ENCODE results near the gene CHST8.

CHST8 gene

GRCh38 chr19:33630880-33631608 is 9.3 kb downstream of the CHST8 start:
- TF ChIP-seq CTCF (IDR thresholded peaks at IDR 0.05; ENCODE audit: low read depth, low read length, missing control alignments) = no peak
- DNase-seq (ENCODE audit: extremely low read depth, low read depth) = no peak
- no peak overlapping the region for H3K4me3 ChIP-seq (replicated peaks; ENCODE audit: low read depth, low read length)

DNA sequence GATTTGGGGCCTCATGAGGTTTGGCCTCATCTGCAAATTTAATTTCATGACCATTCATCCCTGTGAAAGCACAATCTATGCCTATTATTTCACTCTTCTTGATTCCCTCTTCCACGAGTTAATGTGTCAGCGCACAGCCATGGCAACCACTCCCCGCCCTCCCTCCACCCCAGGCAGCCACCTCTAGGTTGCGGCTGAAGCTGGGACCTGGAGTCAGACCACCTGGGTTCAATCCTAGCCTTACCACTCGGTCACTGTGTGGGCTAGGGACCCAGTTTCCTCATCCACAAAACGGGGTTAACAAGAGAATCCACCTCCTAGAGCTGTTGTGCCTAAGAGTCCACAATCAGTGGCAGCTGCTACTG is 9.8 kb downstream of the CHST8 start:
- no peak for DNase-seq (ENCODE audit: extremely low read depth, low read depth)
- TF ChIP-seq CTCF (IDR thresholded peaks at IDR 0.05; ENCODE audit: low read depth, low read length, missing control alignments) = no peak
- no peak overlapping the region for H3K4me3 ChIP-seq (replicated peaks; ENCODE audit: low read depth, low read length)

- no peak overlapping the region for H3K4me3 ChIP-seq (replicated peaks; ENCODE audit: low read depth, low read length)
- TF ChIP-seq CTCF (IDR thresholded peaks at IDR 0.05; ENCODE audit: low read depth, low read length, missing control alignments) = no peak
- no peak for DNase-seq (ENCODE audit: extremely low read depth, low read depth)
Measured at GRCh38 chr19:33634361-33635091, 12.8 kb downstream of the CHST8 start.

DNA sequence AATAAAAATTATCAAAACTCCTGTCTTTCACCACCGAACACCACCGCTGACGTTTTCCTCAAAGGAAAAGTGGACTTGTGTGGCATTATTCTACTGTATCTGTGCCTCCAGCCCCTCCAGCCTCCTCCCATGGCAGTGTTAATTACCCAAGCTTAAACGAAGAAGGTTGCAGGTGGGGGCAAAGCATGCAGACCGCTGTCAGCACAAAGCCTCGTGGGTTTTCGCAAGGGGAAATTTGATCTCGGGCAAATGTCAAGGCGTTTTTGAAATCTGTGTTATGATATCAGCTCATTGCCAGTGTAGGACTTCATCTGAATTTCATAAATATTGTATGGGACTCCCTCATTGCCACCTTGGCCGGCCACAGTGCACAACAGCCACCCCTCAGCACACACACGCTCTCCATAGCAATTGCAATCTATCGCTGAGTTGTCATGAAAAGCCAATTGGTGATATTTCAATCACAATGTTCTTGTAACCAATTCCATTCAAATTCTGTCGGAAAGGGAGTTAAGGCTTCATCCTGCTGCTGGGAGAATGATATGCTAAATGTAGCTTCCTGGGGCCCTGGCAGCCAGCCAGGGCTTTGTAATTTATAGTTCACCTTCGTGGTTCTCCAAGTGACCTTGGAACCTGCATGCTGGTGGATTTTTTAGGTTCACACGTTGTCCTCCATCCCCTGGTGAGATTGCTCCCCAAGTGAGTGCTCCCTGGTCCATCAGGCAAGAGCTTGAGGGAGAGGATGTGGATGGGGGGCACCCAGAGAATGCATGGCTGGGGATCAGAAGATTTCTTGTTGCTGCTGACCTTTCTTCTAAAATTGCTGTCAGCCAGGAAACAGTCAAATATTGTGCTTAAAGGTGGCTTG is 16.6 kb downstream of the CHST8 start:
- H3K4me3 ChIP-seq (replicated peaks; ENCODE audit: low read depth, low read length) = no peak overlapping the region
- DNase-seq (ENCODE audit: extremely low read depth, low read depth) = no peak
- no peak for TF ChIP-seq CTCF (IDR thresholded peaks at IDR 0.05; ENCODE audit: low read depth, low read length, missing control alignments)

- no peak for TF ChIP-seq CTCF (IDR thresholded peaks at IDR 0.05; ENCODE audit: low read depth, low read length, missing control alignments)
- H3K4me3 ChIP-seq (replicated peaks; ENCODE audit: low read depth, low read length) = no peak overlapping the region
- no peak for DNase-seq (ENCODE audit: extremely low read depth, low read depth)
Measured at GRCh38 chr19:33639035-33639681, 17.4 kb downstream of the CHST8 start.

GRCh38 chr19:33640773-33641172 is 19.0 kb downstream of the CHST8 start:
- no peak for TF ChIP-seq CTCF (IDR thresholded peaks at IDR 0.05; ENCODE audit: low read depth, low read length, missing control alignments)
- H3K4me3 ChIP-seq (replicated peaks; ENCODE audit: low read depth, low read length) = no peak overlapping the region
- no peak for DNase-seq (ENCODE audit: extremely low read depth, low read depth)

Data from HFF-Myc (cell line).